SK-N-SH (cell line): ENCODE data around the gene IL10RA. TPM values are rescaled to one million over a fixed set of nuclear protein-coding genes. Genes with fewer than 3 reads are reported as not detected.

Experiments
- CTCF ChIA-PET: fragments of 300-600, 350-600 bp; formaldehyde crosslinking; extraction: SDS; loops from one replicate; lab custom pipeline; 2021; lab: Yijun Ruan, JAX
- POLR2A ChIA-PET: fragments of 350-600 bp; sonication (Branson Sonifier 250); formaldehyde crosslinking; extraction: SDS; loops from one replicate; lab custom pipeline; 2020; ENCODE audit warnings: antibody characterized with exemption, inconsistent platforms; lab: Yijun Ruan, JAX
- DNase-seq: peaks from one replicate; pipeline ENCODE4 v3.0.0; 2012
- H2AFZ ChIP-seq: fragments of 200-600 bp; sonication (generic); 2 replicates; pipeline ENCODE4 v1.8.1; 2016; ENCODE audit warnings: antibody characterized with exemption, mild to moderate bottlenecking, low read depth
- H3F3A ChIP-seq: fragments of 200-600 bp; sonication (generic); replicated peaks from 2 replicates; pipeline ENCODE3; 2016; ENCODE audit warnings: antibody characterized with exemption, mild to moderate bottlenecking; ENCODE audit not compliant: insufficient read depth
- H3K27ac ChIP-seq, 2 experiments: fragments of 200-500 bp in 1 of 2; fragments of 200-600 bp in 1 of 2; sonication (Bioruptor generic) in 1 of 2; sonication (generic), shearing (Covaris generic) in 1 of 2; 2 replicates each; pipeline versions ENCODE4 v1.5.1 to v1.6.1; 2014 to 2016; ENCODE audit warnings: low read depth in 2 of 2, inconsistent platforms in 1 of 2, low read length in 1 of 2, mild to moderate bottlenecking in 1 of 2, mixed read lengths in 1 of 2
- H3K27me3 ChIP-seq: fragments of 200-600 bp; sonication (generic), shearing (Covaris generic); 2 replicates; pipeline ENCODE4 v1.6.1; 2016; ENCODE audit warnings: mixed run types; ENCODE audit not compliant: insufficient read depth
- H3K36me3 ChIP-seq, 2 experiments: fragments of 200-500 bp in 1 of 2; fragments of 200-600 bp in 1 of 2; sonication (Bioruptor generic) in 1 of 2; sonication (generic) in 1 of 2; replicated peaks in 1 of 2; 2 replicates each; pipeline versions ENCODE3 to v1.5.1; 2014 to 2016; ENCODE audit warnings: low read length in 1 of 2, mild to moderate bottlenecking in 1 of 2; ENCODE audit not compliant: insufficient read depth in 2 of 2, control insufficient read depth in 1 of 2
- H3K4me1 ChIP-seq, 2 experiments: fragments of 200-500 bp in 1 of 2; fragments of 200-600 bp in 1 of 2; sonication (Bioruptor generic) in 1 of 2; sonication (generic), shearing (Covaris generic) in 1 of 2; 2 replicates each; pipeline versions ENCODE4 v1.5.1 to v1.6.1; 2014 to 2016; ENCODE audit warnings: low read depth in 1 of 2, low read length in 1 of 2, mixed run types in 1 of 2; ENCODE audit not compliant: insufficient read depth in 2 of 2, control insufficient read depth in 1 of 2
- H3K4me2 ChIP-seq: fragments of 200-600 bp; sonication (generic), shearing (Covaris generic); 2 replicates; pipeline ENCODE4 v1.6.1; 2017; ENCODE audit warnings: mixed run types
- H3K4me3 ChIP-seq, 2 experiments: fragments of 200-500 bp in 1 of 2; fragments of 200-600 bp in 1 of 2; sonication (Bioruptor generic) in 1 of 2; sonication (generic), shearing (Covaris generic) in 1 of 2; 2 replicates each; pipeline versions ENCODE4 v1.5.1 to v1.8.1; 2014 to 2016; ENCODE audit warnings: low read depth in 2 of 2, inconsistent platforms in 1 of 2, low read length in 1 of 2, mild to moderate bottlenecking in 1 of 2, mixed read lengths in 1 of 2, moderate library complexity in 1 of 2
- H3K79me2 ChIP-seq: fragments of 200-600 bp; sonication (generic); 2 replicates; pipeline ENCODE4 v1.8.1; 2017; ENCODE audit warnings: mild to moderate bottlenecking; ENCODE audit not compliant: insufficient read depth
- H3K9ac ChIP-seq: fragments of 200-600 bp; sonication (generic); 2 replicates; pipeline ENCODE4 v1.6.1; 2017; ENCODE audit warnings: mixed run types
- H3K9me2 ChIP-seq: fragments of 200-600 bp; sonication (generic); 2 replicates; pipeline ENCODE4 v1.6.1; 2017; ENCODE audit warnings: mixed run types
- H3K9me3 ChIP-seq: fragments of 200-600 bp; sonication (generic); 2 replicates; pipeline ENCODE4 v1.6.1; 2017; ENCODE audit warnings: mixed run types, mild to moderate bottlenecking, moderate library complexity
- H4K20me1 ChIP-seq: fragments of 200-600 bp; sonication (generic); 2 replicates; pipeline ENCODE4 v1.6.1; 2017; ENCODE audit warnings: mild to moderate bottlenecking, mixed run types; ENCODE audit not compliant: insufficient read depth
- EP300 ChIP-seq, 2 experiments: IDR thresholded peaks; 2 replicates each; pipeline versions ENCODE4 v1.4.0 to v1.6.1; 2012; ENCODE audit warnings: borderline replicate concordance in 1 of 2, low read depth in 1 of 2, low read length in 1 of 2
- FOXJ3 ChIP-seq: sonication (generic); formaldehyde crosslinking; IDR thresholded peaks from 2 replicates; pipeline ENCODE4 v1.5.1; 2020; ENCODE audit warnings: mild to moderate bottlenecking, missing genetic modification reagents
- GATA2 ChIP-seq: sonication (generic); formaldehyde crosslinking; IDR thresholded peaks from 2 replicates; pipeline ENCODE4 v1.5.0; 2020; ENCODE audit warnings: mild to moderate bottlenecking, missing genetic modification reagents
- JUND ChIP-seq: IDR thresholded peaks from 2 replicates; pipeline ENCODE4 v1.4.0; 2012
- MEF2A ChIP-seq: IDR thresholded peaks from 2 replicates; pipeline ENCODE4 v1.4.0; 2012; ENCODE audit warnings: low read depth, borderline replicate concordance
- RCOR1 ChIP-seq: fragments of 150-350 bp; IDR thresholded peaks from 2 replicates; pipeline ENCODE4 v1.6.1; 2017; ENCODE audit warnings: antibody characterized with exemption, low read length
- SMC3 ChIP-seq: IDR thresholded peaks from 2 replicates; pipeline ENCODE4 v1.6.1; 2012; ENCODE audit warnings: low read depth, low read length, improper control_type of control experiment
- TCF12 ChIP-seq: IDR thresholded peaks from 2 replicates; pipeline ENCODE4 v1.4.0; 2012
- USF1 ChIP-seq: IDR thresholded peaks from 2 replicates; pipeline ENCODE4 v1.4.0; 2012; ENCODE audit warnings: low read depth, borderline replicate concordance
- USF2 ChIP-seq: fragments of 150-350 bp; IDR thresholded peaks from 2 replicates; pipeline ENCODE4 v1.6.1; 2017; ENCODE audit warnings: antibody characterized with exemption, low read length, low read depth, borderline replicate concordance
- ZBTB33 ChIP-seq: IDR thresholded peaks from 2 replicates; pipeline ENCODE4 v1.4.0; 2012; ENCODE audit warnings: low read depth, borderline replicate concordance
- WGBS: methylation state at CpG from one replicate; pipeline ENCODE4 v1.1.6; 2017; ENCODE audit warnings: low lambda C conversion rate; 5-methylcytosine and 5-hydroxymethylcytosine counted together
- polyA plus RNA-seq, 3 experiments: library from polyadenylated mRNA; depleted of rRNA; stranded (reverse); fragments of >200 nt; gene quantifications; 2 replicates each; pipeline ENCODE4 v1.2.3, GENCODE V29; 2012
- TF ChIP-seq, protein P1 (sequence below): fragments of 150-350 bp; IDR thresholded peaks from 2 replicates; pipeline ENCODE4 v1.6.1; 2016; ENCODE audit warnings: mild to moderate bottlenecking, low read depth, low read length
- TF ChIP-seq, protein P2 (sequence below): IDR thresholded peaks from 2 replicates; pipeline ENCODE4; 2012

Gene IL10RA
- polyA plus RNA-seq, 1 of the 3 experiments (the other 2 are of a cell fraction) = not detected

DNA sequence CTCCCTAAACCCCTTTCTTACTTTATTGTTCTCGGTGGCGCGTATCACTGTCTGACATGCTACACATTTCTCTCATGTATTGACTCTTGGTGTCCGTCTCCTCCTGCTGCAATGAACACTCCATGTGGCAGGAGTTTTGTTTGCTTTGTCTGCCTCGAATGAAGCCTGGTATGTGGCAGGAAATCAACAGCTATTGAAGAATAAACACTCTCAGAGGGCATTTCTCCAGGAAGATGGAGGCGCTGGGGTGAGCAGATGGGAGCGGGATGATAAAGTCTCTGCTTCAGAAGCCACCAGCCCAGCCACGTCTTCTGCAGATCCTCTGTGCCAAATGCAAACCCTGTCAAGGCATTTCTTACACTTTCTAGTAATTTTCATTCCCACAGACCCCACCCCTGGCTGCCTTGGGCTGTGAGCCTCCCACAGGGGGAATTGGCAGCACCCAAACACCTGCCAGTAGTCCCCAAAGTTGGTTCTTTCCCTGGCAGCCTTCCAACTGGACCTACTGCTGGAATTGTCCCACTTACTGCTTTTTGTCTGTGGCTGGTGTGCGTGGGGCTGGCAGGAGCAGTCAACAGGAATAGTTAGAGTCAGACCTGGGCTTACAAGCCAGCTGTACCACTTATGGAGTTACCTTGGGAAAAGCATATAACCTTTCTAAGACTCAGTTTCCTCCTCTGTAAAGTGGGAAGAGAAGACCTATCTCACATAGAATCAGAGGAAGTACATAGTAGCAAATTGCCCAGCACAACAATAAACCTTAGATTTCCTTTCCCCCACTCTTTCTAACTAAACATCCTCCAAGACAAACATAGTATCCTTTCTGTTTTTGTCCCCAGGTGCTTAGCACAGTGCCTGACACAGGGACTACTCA, 13.3 kb upstream of the IL10RA start (continued):
- no peak for TF ChIP-seq JUND
- no peak for TF ChIP-seq GATA2 (CRISPR knock-in tag)

GRCh38 chr11:117973503-117973860, 12.7 kb upstream of the IL10RA start:
- Histone ChIP-seq H3K9ac (no peak overlapping the region), H3K4me2 (no peak overlapping the region), H4K20me1 (no peaks in the 10 kb centered on the region), H3K27me3 (no peaks in the 10 kb centered on the region; the same call in 1 of the 2 replicates), H3K4me3 (no peak overlapping the region), H3K79me2 (no peaks in the 10 kb centered on the region), H3K9me2 (no peaks in the 10 kb centered on the region), H3K9me3 (no peaks in the 10 kb centered on the region), H3K4me1 (no peaks in the 10 kb centered on the region; a peak in 1 of 4 replicates), H2AFZ (no peak overlapping the region), H3F3A (no peaks in the 10 kb centered on the region), H3K36me3 (no peaks in the 10 kb centered on the region), H3K27ac (no peak overlapping the region)
- 63% methylated on average over 4 of the region's 4 CpGs for WGBS
- no peak for DNase-seq
- ChIA-PET POLR2A (no interaction called here), CTCF (interaction anchor here (1.4 kb wide), 1 partner anchor 23 kb away, joined by 3 read pairs; no protein-coding TSS in a partner anchor)
- TF ChIP-seq SMC3 (no peak), RCOR1 (no peak), TCF12 (no peak), EP300 (IDR thresholded peaks at IDR 0.05; ENCODE audit: borderline replicate concordance in 1 of 2, low read depth in 1 of 2, low read length in 1 of 2) (no peak), USF1 (no peak), ZBTB33 (no peak), MEF2A (no peak), FOXJ3 (CRISPR knock-in tag) (no peak), USF2 (no peak), GATA2 (CRISPR knock-in tag) (no peak)
- TF ChIP-seq, protein P1, sequence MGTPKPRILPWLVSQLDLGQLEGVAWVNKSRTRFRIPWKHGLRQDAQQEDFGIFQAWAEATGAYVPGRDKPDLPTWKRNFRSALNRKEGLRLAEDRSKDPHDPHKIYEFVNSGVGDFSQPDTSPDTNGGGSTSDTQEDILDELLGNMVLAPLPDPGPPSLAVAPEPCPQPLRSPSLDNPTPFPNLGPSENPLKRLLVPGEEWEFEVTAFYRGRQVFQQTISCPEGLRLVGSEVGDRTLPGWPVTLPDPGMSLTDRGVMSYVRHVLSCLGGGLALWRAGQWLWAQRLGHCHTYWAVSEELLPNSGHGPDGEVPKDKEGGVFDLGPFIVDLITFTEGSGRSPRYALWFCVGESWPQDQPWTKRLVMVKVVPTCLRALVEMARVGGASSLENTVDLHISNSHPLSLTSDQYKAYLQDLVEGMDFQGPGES = no peak
- TF ChIP-seq, protein P2, sequence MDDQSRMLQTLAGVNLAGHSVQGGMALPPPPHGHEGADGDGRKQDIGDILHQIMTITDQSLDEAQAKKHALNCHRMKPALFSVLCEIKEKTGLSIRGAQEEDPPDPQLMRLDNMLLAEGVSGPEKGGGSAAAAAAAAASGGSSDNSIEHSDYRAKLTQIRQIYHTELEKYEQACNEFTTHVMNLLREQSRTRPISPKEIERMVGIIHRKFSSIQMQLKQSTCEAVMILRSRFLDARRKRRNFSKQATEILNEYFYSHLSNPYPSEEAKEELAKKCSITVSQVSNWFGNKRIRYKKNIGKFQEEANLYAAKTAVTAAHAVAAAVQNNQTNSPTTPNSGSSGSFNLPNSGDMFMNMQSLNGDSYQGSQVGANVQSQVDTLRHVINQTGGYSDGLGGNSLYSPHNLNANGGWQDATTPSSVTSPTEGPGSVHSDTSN = no peak
